GM10248 (cell line): ENCODE data around the gene NEGR1.

Experiments used
- CTCF ChIA-PET: fragments of 300-600 bp; sonication (Branson Sonifier 250); formaldehyde crosslinking; extraction: SDS; loops from one replicate; lab custom pipeline; 2021; ENCODE audit warnings: antibody characterized with exemption; lab: Yijun Ruan, JAX
- POLR2A ChIA-PET: fragments of 350-650 bp; sonication (Branson Sonifier 250); formaldehyde crosslinking; extraction: SDS; loops from one replicate; lab custom pipeline; 2020; ENCODE audit warnings: antibody characterized with exemption; lab: Yijun Ruan, JAX
- DNase-seq: peaks from one replicate; pipeline ENCODE4 v3.0.0; 2012; ENCODE audit errors: extremely low spot score
- TF ChIP-seq, protein P1 (sequence below): IDR thresholded peaks from 2 replicates; pipeline ENCODE4 v1.5.1; 2012; ENCODE audit warnings: mild to moderate bottlenecking, low read depth; ENCODE audit errors: extremely low read depth, missing control alignments, control extremely low read depth

Gene NEGR1

DNA sequence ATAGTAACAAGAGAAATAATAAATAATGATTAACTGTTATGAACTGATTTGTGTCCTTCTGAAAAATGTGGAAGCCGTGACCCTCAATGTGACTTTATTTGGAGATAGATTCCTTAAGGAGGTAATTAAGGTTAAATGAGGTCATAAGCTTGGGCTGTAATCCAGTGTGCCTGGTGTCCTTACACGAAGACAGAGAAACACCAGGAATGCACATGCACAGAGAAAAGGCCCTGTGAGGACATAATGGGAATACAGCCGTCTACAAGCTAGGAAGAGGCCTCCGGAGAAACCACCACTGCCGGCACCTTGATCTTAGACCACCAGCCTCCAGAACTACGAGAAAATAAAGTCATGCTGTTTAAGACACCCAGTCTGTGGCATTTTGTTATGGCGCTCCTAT is 215.9 kb downstream of the NEGR1 start:
- ChIA-PET POLR2A (no interaction called here), CTCF (interaction anchor here (1.3 kb wide), 1 partner anchor 9 kb away, joined by 3 read pairs; no protein-coding TSS in a partner anchor)
- TF ChIP-seq, protein P1, sequence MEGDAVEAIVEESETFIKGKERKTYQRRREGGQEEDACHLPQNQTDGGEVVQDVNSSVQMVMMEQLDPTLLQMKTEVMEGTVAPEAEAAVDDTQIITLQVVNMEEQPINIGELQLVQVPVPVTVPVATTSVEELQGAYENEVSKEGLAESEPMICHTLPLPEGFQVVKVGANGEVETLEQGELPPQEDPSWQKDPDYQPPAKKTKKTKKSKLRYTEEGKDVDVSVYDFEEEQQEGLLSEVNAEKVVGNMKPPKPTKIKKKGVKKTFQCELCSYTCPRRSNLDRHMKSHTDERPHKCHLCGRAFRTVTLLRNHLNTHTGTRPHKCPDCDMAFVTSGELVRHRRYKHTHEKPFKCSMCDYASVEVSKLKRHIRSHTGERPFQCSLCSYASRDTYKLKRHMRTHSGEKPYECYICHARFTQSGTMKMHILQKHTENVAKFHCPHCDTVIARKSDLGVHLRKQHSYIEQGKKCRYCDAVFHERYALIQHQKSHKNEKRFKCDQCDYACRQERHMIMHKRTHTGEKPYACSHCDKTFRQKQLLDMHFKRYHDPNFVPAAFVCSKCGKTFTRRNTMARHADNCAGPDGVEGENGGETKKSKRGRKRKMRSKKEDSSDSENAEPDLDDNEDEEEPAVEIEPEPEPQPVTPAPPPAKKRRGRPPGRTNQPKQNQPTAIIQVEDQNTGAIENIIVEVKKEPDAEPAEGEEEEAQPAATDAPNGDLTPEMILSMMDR: no peak
- no peak for DNase-seq

DNA sequence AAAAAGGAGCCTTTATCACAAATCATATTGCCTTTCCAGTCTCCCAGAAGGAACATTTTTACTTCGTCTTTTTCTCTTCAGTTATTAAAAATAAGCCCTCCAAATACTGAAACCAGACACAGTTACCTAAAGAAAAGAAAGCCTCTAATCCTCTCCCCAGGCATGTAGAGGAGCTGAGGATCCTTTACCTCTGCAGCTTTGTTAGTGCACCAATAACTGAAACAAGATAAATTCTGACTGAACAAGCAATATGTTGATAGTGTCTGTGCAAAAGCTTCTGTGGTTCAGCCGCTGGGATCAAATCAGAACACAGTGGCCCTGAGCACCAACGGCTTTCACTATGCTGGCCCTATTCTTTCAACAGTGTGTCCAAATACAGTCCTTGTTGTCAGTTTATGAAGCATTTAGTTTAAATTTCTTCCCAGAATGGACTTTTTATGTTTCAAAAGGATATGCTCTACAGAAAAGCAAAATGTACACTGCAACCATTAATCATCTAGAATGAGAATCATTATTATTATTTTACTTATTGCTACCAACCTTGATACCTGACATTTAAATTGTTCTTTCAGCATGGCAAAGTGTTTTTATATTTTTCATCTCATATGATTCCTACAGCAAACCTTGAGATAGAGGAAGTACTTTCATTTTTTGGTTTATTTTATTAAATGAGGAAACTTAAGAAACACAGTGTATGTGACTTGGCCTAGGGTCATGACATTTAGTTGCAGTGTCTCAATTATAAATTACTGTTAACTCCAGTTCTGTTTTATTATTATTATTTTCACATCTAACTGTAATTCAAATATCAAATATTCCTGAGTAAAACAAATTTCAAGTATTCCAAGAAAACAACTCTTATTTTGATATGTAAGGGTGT is 217.9 kb downstream of the NEGR1 start:
- TF ChIP-seq, protein P1: no peak
- CTCF ChIA-PET: interaction anchor here (1.0 to 1.1 kb wide), 2 partner anchors 9 to 26 kb away, joined by 3 read pairs; no protein-coding TSS in a partner anchor

DNA sequence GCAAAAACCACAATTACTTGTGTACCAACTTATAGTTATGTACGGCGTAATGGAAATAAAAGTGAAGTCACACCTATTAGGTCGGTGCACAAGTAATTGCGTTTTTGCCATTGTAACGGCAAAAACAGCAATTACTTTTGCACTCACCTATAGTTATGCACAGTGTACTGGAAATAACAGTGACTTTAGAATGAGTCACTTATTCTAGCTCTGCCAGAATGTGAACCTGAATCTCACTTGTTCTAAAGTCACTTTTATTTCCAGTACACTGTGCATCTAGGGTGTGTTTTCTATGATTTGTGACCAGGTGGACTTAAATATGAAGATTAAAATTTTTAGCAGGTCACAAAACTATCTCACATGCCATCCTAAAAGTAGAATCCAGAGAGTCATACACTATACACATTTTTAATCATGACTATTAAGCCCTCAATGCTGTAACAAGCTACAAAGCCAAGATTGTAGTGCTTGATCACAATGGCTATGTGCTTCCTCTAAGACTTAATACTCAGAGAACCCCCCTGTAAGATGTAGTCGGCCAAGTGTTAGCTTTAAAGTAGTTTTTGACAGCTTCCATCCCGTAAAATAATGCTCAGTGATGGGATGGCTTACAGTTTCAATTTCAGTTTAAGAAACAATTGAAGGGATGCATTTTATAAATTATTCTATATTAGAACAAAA is 218.8 kb downstream of the NEGR1 start:
- no peak for DNase-seq
- ChIA-PET POLR2A (no interaction called here), CTCF (interaction anchor here (1.0 kb wide), 1 partner anchor 25 kb away, joined by 3 read pairs; no protein-coding TSS in a partner anchor)
- TF ChIP-seq, protein P1: no peak

More for the DNA sequence above, 217.9 kb downstream of the NEGR1 start:
- no peak for DNase-seq
- POLR2A ChIA-PET: no interaction called here

DNA sequence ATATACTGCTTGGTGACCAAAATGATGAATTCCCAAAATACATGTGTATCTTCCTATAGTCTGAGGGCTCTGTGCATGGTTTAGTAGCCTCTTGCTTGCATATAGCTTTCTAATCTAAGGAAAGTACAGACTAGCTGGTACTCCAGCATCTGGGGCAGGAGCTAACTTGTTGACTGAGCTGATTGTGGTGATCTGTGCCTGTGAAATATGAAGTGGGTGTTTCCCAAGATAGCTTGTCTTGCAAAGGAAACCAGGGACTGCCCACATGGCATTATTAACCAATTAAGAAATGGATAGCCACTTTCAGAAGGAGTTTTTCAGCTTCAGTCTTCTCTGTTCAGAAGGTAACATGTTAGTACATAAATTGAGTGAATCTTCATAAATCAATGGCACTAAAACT is 219.8 kb downstream of the NEGR1 start:
- ChIA-PET CTCF (interaction anchor here (0.6 to 1.1 kb wide), 2 partner anchors 9 to 13 kb away, joined by 3 read pairs; no protein-coding TSS in a partner anchor), POLR2A (no interaction called here)
- DNase-seq: no peak
- TF ChIP-seq, protein P1: no peak

DNA sequence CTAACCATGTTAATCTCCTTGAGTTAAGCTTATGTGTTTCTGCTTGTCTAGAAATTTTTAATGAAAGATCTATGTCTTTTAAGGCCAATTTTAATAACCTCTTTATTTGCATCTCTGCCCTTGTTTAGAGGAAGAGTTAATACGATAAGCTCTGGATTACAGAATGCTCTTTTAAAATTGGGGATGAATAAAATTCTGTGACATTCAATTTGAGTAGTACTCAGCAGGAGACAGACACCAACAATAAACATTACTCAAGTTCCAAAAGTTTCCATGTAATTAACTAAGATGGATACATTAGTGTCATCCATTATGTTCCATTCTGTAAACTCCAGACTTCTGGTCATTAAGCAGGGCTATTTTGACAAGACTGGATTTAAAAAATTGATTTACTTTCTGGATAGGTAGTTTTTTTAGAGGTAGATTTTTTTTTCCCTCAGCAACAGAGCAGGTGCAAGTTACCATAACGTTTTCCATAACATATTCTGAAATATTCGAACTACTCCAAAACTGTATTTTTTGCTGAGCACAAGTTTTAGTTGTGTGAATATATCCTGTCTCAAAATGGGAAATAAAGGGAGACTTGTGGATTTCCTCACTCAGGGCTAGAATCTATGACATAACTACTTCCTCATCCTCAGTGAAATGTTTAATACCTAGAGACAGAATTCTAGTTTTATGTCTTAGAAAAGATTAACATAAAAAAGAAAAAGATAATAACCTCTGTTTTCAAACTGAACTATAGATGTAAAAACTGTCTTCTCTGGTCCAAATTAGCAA is 221.7 kb downstream of the NEGR1 start:
- TF ChIP-seq, protein P1: no peak
- ChIA-PET CTCF (interaction anchor here (0.9 kb wide), 1 partner anchor 15 kb away, joined by 5 read pairs; no protein-coding TSS in a partner anchor), POLR2A (no interaction called here)
- DNase-seq: no peak
